Measurements from ENCODE around the gene RABL2B.

RABL2B gene

DNA sequence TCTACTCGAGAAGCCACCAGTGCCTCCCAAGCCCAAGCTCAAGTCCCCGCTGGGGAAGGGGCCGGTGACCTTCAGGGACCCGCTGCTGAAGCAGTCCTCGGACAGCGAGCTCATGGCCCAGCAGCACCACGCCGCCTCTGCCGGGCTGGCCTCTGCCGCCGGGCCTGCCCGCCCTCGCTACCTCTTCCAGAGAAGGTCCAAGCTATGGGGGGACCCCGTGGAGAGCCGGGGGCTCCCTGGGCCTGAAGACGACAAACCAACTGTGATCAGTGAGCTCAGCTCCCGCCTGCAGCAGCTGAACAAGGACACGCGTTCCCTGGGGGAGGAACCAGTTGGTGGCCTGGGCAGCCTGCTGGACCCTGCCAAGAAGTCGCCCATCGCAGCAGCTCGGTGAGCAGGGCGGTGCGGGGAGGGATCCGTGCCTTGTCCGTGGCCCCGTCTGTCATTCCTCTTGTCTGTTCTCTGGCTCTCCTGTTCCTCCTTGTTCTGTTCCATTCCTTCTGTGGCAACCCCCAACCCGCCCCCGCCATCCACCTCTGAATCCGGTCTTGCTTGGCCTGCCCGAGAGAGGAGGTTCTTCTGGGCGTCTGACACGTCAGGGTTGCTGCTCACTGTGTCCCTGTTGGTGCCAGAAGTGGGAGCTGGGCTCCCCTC lies 61.3 kb downstream of the RABL2B start:
- DNase-seq = no peak

DNA sequence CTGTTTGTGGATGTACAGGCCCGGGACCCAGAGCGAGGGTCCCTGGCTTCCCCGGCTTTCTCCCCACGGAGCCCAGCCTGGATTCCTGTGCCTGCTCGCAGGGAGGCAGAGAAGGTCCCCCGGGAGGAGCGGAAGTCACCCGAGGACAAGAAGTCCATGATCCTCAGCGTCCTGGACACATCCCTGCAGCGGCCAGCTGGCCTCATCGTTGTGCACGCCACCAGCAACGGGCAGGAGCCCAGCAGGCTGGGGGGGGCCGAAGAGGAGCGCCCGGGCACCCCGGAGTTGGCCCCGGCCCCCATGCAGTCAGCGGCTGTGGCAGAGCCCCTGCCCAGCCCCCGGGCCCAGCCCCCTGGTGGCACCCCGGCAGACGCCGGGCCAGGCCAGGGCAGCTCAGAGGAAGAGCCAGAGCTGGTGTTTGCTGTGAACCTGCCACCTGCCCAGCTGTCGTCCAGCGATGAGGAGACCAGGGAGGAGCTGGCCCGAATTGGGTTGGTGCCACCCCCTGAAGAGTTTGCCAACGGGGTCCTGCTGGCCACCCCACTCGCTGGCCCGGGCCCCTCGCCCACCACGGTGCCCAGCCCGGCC lies 62.1 kb downstream of the RABL2B start:
- no peak for DNase-seq

DNA sequence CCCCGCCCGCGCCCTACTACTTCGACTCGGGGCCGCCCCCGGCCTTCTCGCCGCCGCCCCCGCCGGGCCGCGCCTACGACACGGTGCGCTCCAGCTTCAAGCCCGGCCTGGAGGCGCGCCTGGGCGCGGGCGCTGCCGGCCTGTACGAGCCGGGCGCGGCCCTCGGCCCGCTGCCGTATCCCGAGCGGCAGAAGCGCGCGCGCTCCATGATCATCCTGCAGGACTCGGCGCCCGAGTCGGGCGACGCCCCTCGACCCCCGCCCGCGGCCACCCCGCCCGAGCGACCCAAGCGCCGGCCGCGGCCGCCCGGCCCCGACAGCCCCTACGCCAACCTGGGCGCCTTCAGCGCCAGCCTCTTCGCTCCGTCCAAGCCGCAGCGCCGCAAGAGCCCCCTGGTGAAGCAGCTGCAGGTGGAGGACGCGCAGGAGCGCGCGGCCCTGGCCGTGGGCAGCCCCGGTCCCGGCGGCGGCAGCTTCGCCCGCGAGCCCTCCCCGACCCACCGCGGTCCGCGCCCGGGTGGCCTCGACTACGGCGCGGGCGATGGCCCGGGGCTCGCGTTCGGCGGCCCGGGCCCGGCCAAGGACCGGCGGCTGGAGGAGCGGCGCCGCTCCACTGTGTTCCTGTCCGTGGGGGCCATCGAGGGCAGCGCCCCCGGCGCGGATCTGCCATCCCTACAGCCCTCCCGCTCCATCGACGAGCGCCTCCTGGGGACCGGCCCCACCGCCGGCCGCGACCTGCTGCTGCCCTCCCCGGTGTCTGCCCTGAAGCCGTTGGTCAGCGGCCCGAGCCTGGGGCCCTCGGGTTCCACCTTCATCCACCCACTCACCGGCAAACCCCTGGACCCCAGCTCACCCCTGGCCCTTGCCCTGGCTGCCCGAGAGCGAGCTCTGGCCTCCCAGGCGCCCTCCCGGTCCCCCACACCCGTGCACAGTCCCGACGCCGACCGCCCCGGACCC lies 62.9 kb downstream of the RABL2B start:
- DNase-seq = no peak

DNA sequence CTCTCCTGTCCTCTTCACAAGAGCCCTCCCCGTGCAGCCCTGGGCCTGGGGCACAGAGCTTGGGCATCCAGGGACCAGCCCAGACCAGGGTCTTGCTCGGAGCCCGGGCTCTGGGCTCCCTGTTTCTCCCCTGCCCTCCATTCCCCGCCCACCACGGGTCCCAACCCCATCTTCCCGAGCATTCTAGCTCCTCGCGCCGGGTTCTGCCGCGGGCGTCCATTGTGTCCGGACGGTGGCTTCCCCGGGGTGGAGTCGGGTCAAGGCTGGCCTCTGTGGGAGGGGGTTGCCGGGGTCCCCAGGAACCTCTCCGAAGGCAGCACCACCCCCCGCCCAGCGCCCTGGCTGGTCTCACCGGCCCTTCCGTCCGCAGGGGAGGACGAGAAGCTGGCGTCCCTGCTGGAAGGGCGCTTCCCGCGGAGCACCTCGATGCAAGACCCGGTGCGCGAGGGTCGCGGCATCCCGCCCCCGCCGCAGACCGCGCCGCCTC lies 63.6 kb downstream of the RABL2B start:
- DNase-seq = no peak

DNA sequence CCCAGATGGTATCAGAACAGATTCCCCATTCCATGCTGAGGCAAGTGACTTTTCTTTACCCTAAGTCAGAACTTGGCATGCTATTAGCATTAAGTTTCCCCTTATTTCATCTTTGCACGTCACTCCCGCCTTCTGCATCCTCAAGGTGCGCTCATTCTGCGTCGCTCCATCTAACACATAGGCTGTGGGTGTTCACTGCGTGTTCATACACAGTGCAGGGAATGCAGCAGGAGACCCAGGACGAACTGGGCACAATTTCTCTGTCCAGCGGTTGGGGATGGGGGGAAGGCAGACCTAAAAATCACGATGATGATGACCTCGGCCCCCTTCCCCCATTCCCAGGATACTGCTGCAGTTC lies 65.1 kb downstream of the RABL2B start:
- DNase-seq = no peak

DNA sequence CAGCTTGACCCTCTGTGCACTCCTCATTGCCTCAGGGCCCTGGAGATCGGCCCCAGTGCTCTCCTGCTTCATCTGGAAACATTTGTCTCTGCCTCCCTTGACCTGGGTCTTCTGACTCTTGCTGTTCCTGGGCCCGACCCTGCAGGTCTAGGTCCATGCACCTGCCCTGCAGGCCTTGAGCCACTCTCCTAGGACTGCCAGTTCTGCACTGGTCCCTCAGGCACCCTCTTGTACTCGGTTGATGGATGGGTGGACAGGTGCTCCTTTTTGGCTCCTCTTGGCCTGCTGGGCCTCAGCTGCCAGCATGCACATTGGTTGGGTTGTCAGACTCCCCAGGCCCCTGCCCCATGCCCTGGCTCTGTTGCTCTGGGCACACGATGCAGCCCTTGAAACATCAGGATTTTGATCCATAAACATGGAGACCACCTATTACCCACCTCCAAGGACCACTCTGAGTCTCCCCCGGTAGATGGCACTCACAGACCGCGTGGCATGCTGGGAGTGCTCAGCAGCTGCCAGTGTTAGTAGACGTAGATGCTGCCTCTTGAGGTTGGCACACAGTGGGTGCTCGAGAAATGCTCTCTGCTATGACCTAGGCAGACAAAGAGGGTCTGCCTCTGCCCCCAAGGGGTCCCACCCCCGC lies 65.6 kb downstream of the RABL2B start:
- DNase-seq = no peak

All from GDM1 (cell line).